GM15510 (cell line): ENCODE data around the gene RPS6KC1.

Source experiments
- POLR2A ChIP-seq: IDR thresholded peaks from 3 replicates; pipeline ENCODE4 v1.6.1; 2011; ENCODE audit warnings: borderline replicate concordance; ENCODE audit not compliant: insufficient read length; ENCODE audit errors: extremely low read depth

RPS6KC1 gene

GRCh38 chr1:213120386-213120785, 69.3 kb downstream of the RPS6KC1 start:
- TF ChIP-seq POLR2A, result no peak

- TF ChIP-seq POLR2A, result no peak
Measured at GRCh38 chr1:213120961-213121360, 69.9 kb downstream of the RPS6KC1 start.

- TF ChIP-seq POLR2A, result no peak
Measured at GRCh38 chr1:213122514-213122929, 71.5 kb downstream of the RPS6KC1 start.

- TF ChIP-seq POLR2A, result no peak
Measured at GRCh38 chr1:213123087-213123486, 72.0 kb downstream of the RPS6KC1 start.

- TF ChIP-seq POLR2A, result no peak
Measured at GRCh38 chr1:213123536-213123935, 72.5 kb downstream of the RPS6KC1 start.

GRCh38 chr1:213124590-213124989, 73.5 kb downstream of the RPS6KC1 start:
- TF ChIP-seq POLR2A, result no peak

- no peak for TF ChIP-seq POLR2A
Measured at GRCh38 chr1:213125643-213126042, 74.6 kb downstream of the RPS6KC1 start.

GRCh38 chr1:213127074-213127473, 76.0 kb downstream of the RPS6KC1 start:
- no peak for TF ChIP-seq POLR2A

- TF ChIP-seq POLR2A, result no peak
Measured at GRCh38 chr1:213131851-213132655, 81.0 kb downstream of the RPS6KC1 start.

GRCh38 chr1:213135572-213135971, 84.5 kb downstream of the RPS6KC1 start:
- TF ChIP-seq POLR2A, result no peak

- TF ChIP-seq POLR2A, result no peak
Measured at GRCh38 chr1:213136190-213136917, 85.3 kb downstream of the RPS6KC1 start.

- no peak for TF ChIP-seq POLR2A
Measured at GRCh38 chr1:213138391-213138790, 87.3 kb downstream of the RPS6KC1 start.

GRCh38 chr1:213138892-213139291, 87.9 kb downstream of the RPS6KC1 start:
- no peak for TF ChIP-seq POLR2A

- no peak for TF ChIP-seq POLR2A
Measured at GRCh38 chr1:213148905-213149304, 97.9 kb downstream of the RPS6KC1 start.

GRCh38 chr1:213154056-213154685, 103.1 kb downstream of the RPS6KC1 start:
- no peak for TF ChIP-seq POLR2A
